K562 (cell line): ENCODE measurements around the gene COP1. TPM values are rescaled to one million over a fixed set of nuclear protein-coding genes. Genes with fewer than 3 reads are reported as not detected.

ENCODE experiments used
- HOMEZ ChIP-seq: fragments of 250-450 bp; sonication (Bioruptor Pico); IDR thresholded peaks from 2 replicates; pipeline ENCODE4 v1.4.0; 2020; ENCODE audit warnings: mild to moderate bottlenecking, moderate library complexity
- MGA ChIP-seq: fragments of 450-650 bp; IDR thresholded peaks from 2 replicates; pipeline ENCODE4 v1.6.1; 2016; ENCODE audit warnings: mild to moderate bottlenecking, moderate library complexity
- TSC22D4 ChIP-seq: fragments of 450-650 bp; IDR thresholded peaks from 2 replicates; pipeline ENCODE4 v1.6.1; 2016; ENCODE audit warnings: missing genetic modification characterization, missing biosample characterization, control low read depth
- ZNF316 ChIP-seq: fragments of 450-650 bp; IDR thresholded peaks from 2 replicates; pipeline ENCODE4 v1.6.1; 2016
- ZSCAN32 ChIP-seq: fragments of 450-650 bp; formaldehyde crosslinking; IDR thresholded peaks from 2 replicates; pipeline ENCODE4 v1.4.0; 2020; ENCODE audit warnings: mild to moderate bottlenecking, moderate library complexity
- polyA plus RNA-seq, 8 experiments: library from polyadenylated mRNA; depleted of rRNA in 4 of 8; stranded (reverse) in 5 of 8; unstranded in 3 of 8; fragments of >200 nt; fragmentation: Nextera tagmentation in 2 of 8; fragmentation: Illumina TruSeq in 1 of 8; extraction: Ambion mirVana in 2 of 8; extraction: Trizol in 1 of 8; gene quantifications; 2 replicates each; pipeline versions ENCODE4 v1.2.1 to v1.2.3, GENCODE V29; 2011 to 2014; ENCODE audit warnings: inconsistent platforms in 1 of 8, missing spikeins in 1 of 8
- total RNA-seq, 7 experiments: library from RNA; depleted of rRNA in 6 of 7; stranded (reverse); fragments of >200 nt in 6 of 7; fragmentation: Illumina TruSeq in 2 of 7; extraction: Trizol in 2 of 7; gene quantifications; 2 replicates each; pipeline versions ENCODE4 v1.2.1 to v1.2.3, GENCODE V29; 2011 to 2021; ENCODE audit warnings: low replicate concordance in 1 of 7

COP1 gene
- total and polyA plus RNA-seq, 9 of the 15 experiments (the other 6 are each of a cell fraction or from before 2014, with no cell fraction given), result 25.8 to 77.7 (median 58.6) TPM

- TF ChIP-seq MGA (no peak), TSC22D4 (no peak), ZSCAN32 (CRISPR knock-in tag) (no peak), HOMEZ (CRISPR knock-in tag) (no peak), ZNF316 (peak; percentile 52)
- TF ChIP-seq, all 486 proteins: peak for 2
Observed at GRCh38 chr1:176216031-176216430, 8.9 kb upstream of the COP1 start (continued).
